Left cardiac atrium (tissue), 4 donors: ENCODE measurements around the gene PEX10. TPM values are rescaled to one million over a fixed set of nuclear protein-coding genes. Genes with fewer than 3 reads are reported as not detected.
"Not testable (repeated sequence)": the region's sequence is repeated elsewhere in the genome, so short reads cannot be mapped to it uniquely, and the experiment has no call there.

ENCODE experiments used
- ATAC-seq, 2 donors: fragments of 200-7000 bp; cut with Tn5 transposase; one replicate each; pipeline ENCODE4 v1.9.1; 2020; ENCODE audit warnings: mild to moderate bottlenecking in 2 of 2, moderate library complexity in 2 of 2
- DNase-seq: peaks from one replicate; pipeline ENCODE4 v3.0.0-alpha.2; 2020
- intact Hi-C, 2 donors: fragments of 100-400 bp; cut with DNase I; formaldehyde crosslinking; loops; one replicate each; pipeline versions ENCODE4 v1.14.1 to v1.15.1; 2022 to 2023
- total RNA-seq, 2 donors: library from RNA; stranded (reverse); fragmentation: NEBNext Ultra II Directional; extraction: Animal tissue kit (Norgen Biotek cat#: 25700); gene quantifications; one replicate each; pipeline ENCODE4 v1.2.1, GENCODE V29; 2021
- donor health status: DM: no; HTN: yes; CAD: no.
- donor health status: DM: no; HTN: yes; CAD: no; lungs with severe emphysema.
- donor health status: DM: yes; HTN: yes; CAD: no.
- donor health status: Dilated cardiomyopathy.

PEX10 gene
- total RNA-seq, 2 donors from 2014 or later, result 12.3 to 14.5 TPM

GRCh38 chr1:2445162-2445822, 32.9 kb upstream of the PEX10 start:
- intact Hi-C loops, result no loop called here
- ATAC-seq (no peak), DNase-seq (no peak)

- no peak for ATAC-seq
- intact Hi-C loops, result no loop called here
- no peak for DNase-seq
Measured at GRCh38 chr1:2444138-2444591, 31.8 kb upstream of the PEX10 start.

- DNase-seq (no peak), ATAC-seq (no peak)
- intact Hi-C loops, result no loop called here
Measured at GRCh38 chr1:2443277-2444137, 31.1 kb upstream of the PEX10 start.

GRCh38 chr1:2442661-2443060, 30.3 kb upstream of the PEX10 start:
- DNase-seq (no peak), ATAC-seq (peak in 1 of 2 donors; percentile 55)
- intact Hi-C loops, result no loop called here

- intact Hi-C loops, result no loop called here
- ATAC-seq, result peak; percentile 3 to 45
- DNase-seq, result no peak
Measured at GRCh38 chr1:2441746-2442145, 29.4 kb upstream of the PEX10 start.

GRCh38 chr1:2440346-2440745, 28.0 kb upstream of the PEX10 start:
- DNase-seq, ATAC-seq, intact Hi-C loops: not testable (repeated sequence)

- ATAC-seq (no peak), DNase-seq (no peak)
- intact Hi-C loops, result no loop called here
Measured at GRCh38 chr1:2439369-2439768, 27.0 kb upstream of the PEX10 start.

- intact Hi-C loops, result no loop called here
- ATAC-seq (no peak), DNase-seq (no peak)
Measured at GRCh38 chr1:2438641-2439040, 26.3 kb upstream of the PEX10 start.

- ATAC-seq (no peak), DNase-seq (no peak)
- intact Hi-C loops, result no loop called here
Measured at GRCh38 chr1:2438038-2438437, 25.7 kb upstream of the PEX10 start.

GRCh38 chr1:2437617-2438016, 25.3 kb upstream of the PEX10 start:
- intact Hi-C loops, result no loop called here
- no peak for ATAC-seq
- no peak for DNase-seq

- ATAC-seq (no peak), DNase-seq (no peak)
- intact Hi-C loops, result no loop called here
Measured at GRCh38 chr1:2436876-2437275, 24.5 kb upstream of the PEX10 start.

- intact Hi-C loops, result no loop called here
- DNase-seq (no peak), ATAC-seq (no peak)
Measured at GRCh38 chr1:2435746-2436355, 23.5 kb upstream of the PEX10 start.

GRCh38 chr1:2435091-2435490, 22.7 kb upstream of the PEX10 start:
- ATAC-seq (no peak), DNase-seq (no peak)
- intact Hi-C loops, result no loop called here

GRCh38 chr1:2433936-2434655, 21.7 kb upstream of the PEX10 start:
- ATAC-seq (no peak), DNase-seq (no peak)
- intact Hi-C loops, result no loop called here

- DNase-seq, result no peak
- no peak for ATAC-seq
- intact Hi-C loops, result no loop called here
Measured at GRCh38 chr1:2433196-2433595, 20.8 kb upstream of the PEX10 start.

- intact Hi-C loops, result no loop called here
- ATAC-seq (no peak), DNase-seq (no peak)
Measured at GRCh38 chr1:2432441-2432844, 20.1 kb upstream of the PEX10 start.

- DNase-seq, result no peak
- intact Hi-C loops, result no loop called here
- ATAC-seq, result no peak
Measured at GRCh38 chr1:2431518-2431917, 19.2 kb upstream of the PEX10 start.

- intact Hi-C loops, result no loop called here
- no peak for ATAC-seq
- no peak for DNase-seq
Measured at GRCh38 chr1:2431103-2431502, 18.7 kb upstream of the PEX10 start.

- intact Hi-C loops, result no loop called here
- DNase-seq (no peak), ATAC-seq (no peak)
Measured at GRCh38 chr1:2430592-2430973, 18.2 kb upstream of the PEX10 start.
